HG03135 (cell line): Measurements from ENCODE around the gene RFTN1.

Source experiments
- ATAC-seq: cut with Tn5 transposase; IDR thresholded peaks from one replicate; pipeline ENCODE4 v1.9.1; 2021; ENCODE audit warnings: mild to moderate bottlenecking, moderate library complexity; ENCODE audit not compliant: unreplicated experiment

RFTN1 gene

GRCh38 chr3:16363636-16364035 is 149.9 kb downstream of the RFTN1 start:
- no peak for ATAC-seq

- ATAC-seq = no peak
These were observed 150.7 kb downstream of the RFTN1 start for GRCh38 chr3:16362770-16363169.

- no peak for ATAC-seq
These were observed 152.4 kb downstream of the RFTN1 start for GRCh38 chr3:16361087-16361486.

GRCh38 chr3:16359331-16359730 is 154.2 kb downstream of the RFTN1 start:
- no peak for ATAC-seq

GRCh38 chr3:16358336-16358735 is 155.2 kb downstream of the RFTN1 start:
- no peak for ATAC-seq

DNA sequence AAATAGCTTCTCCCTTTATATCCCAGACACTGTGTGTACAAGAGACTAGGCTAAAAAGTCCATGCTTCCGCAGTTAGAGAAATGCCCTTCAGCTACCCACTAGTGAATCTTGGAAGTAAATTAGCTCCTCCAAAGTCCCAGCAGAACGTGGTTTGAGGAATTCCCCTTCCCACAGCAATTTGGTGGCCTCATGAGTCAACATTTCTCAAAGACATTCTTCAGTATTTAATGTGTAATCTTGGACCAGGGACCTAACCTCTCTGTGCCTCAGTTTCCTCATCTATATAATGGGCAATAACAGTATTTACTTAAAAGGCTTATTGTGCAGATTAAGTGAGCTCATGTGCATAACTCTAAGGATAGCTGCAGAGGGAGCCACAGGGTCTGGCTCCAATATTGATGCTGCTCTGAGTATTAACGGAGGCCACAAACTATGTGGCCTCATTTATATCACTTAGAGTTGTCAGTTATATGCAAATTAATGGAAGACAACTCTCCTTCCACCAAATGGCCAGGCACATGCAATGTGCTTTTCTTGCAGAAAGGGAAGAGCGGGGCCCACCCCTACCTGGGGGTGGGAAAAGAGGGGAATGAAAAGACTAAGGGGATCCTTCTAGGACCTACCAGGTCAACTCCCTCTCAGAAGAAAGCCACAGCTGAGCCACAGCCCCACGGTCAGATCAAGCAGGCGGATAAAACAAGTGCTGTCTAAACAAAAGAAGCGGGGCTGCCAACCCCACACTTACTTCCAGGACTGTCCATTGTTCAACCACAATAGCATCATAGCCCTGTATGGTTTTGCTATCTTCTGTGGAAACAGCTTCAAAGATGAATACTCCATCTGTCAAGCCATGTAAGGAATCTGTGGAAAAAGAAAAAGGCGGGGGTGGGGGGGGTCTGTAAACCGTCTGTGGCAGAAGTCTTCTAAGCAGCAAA is 156.0 kb downstream of the RFTN1 start:
- no peak for ATAC-seq

DNA sequence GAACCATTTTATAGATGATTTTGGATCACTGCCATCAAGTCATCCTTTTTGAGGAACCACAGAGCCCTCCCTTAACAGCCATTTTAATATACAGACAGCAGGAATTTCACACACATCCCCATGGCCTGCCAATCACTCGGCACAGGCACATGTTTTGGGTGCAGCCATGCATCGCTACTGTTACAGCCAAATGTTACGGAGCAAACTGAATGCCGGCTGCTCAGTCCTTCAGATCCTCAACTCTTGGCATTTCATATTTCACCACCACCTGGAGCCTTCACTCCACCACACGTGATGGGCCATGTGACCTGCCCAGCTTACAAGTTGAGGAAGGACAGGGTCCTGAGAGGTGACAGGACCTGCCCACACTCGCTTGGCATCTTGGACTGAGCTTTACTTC is 157.7 kb downstream of the RFTN1 start:
- ATAC-seq = no peak

- no peak for ATAC-seq
These were observed 159.2 kb downstream of the RFTN1 start for GRCh38 chr3:16354291-16354690.

DNA sequence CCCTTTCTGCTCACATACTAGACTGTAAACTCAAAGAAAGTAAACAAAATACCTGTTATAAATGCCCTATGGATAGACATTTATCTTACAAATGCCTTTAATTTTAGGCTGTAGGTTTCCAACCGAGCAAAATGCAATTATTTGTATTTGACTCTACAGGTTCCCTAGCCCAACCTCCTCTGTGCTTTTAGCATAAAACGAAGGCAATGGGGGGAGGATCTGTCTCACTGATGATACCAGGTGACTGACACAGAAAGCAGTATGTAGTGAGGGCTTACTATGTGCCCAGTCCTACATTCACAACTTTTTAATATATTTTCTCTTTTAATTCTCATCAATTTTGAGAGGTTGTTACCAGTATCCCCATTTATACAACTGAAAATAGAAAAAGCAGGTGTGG is 161.1 kb downstream of the RFTN1 start:
- ATAC-seq = no peak

DNA sequence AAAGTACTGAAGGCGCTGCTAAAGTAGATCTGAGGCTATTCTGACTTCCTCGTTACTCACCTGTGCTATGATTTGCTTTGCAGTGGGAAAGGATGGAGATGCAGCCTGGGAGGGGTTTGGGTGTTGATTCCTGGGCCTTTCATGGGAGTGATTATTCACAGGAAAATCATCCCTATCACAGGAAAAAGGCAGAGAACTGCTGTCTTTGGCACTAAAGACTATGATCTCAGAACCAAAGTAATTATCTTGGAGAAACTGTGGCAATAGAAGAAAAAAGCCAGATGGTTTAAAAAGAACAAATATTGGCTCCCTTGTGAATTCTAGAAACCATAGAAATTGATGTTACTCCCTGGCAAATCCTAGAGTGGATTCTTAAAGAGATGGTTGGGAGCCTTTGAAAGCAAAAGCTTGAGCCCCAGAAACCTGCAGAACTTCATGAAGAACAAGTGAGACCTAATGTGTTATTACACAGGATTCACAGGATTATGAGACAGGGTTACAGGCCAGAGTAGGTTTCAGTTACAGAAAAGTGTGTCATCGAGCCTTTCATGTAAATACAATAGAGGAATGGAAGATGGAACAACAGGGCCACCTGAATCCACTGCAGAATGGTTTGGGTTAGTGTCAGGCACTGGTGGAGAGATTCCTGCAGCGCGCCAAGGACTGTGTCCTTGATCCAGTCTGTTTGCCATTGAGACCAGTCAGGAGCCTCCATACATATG is 162.7 kb downstream of the RFTN1 start:
- ATAC-seq = no peak

DNA sequence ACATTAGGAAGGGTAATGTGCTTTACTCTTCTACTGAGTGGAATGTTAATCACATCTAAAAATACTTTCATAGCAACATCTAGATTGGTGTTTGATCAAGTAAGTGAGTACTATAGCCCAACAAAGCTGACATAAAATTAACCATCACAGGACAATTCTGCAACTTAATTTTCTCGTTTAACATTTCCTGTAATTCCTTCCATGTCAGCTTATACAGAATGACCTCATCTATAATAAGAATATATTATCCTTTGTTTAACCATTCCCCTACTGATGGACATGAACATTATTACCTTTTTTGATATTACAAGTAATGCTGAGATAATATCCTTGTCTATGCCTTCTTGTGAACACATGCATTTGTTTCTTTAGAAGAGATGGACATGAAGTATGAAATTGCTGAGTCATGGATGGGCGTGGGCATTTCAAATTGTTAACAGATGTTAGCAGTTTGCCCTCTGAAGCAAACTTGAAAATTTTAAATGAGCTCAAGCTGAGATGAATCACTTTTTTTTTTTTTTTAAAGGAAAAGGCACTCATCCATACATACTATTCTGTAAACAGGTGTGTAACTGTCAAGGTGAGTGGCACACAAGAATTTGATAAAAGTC is 163.4 kb downstream of the RFTN1 start:
- ATAC-seq = no peak

DNA sequence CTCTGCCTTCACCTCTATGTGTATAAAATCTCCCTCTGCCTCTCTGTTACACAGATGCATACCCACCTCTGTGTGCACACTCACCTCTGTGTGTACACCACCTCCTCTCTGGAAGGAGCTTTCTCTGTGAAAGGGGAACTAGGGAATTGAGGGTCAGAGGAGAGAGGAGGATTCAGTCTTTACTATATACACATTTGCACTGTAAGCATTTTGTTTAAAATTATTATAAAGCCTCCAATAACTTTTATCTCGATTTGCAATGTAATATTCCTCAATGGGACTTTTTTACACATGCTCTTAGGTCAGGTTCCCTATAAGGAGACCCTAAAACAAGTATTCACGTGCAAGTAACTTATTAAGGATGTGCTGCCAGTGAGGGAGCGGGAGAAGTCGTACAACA is 166.0 kb downstream of the RFTN1 start:
- ATAC-seq = no peak

DNA sequence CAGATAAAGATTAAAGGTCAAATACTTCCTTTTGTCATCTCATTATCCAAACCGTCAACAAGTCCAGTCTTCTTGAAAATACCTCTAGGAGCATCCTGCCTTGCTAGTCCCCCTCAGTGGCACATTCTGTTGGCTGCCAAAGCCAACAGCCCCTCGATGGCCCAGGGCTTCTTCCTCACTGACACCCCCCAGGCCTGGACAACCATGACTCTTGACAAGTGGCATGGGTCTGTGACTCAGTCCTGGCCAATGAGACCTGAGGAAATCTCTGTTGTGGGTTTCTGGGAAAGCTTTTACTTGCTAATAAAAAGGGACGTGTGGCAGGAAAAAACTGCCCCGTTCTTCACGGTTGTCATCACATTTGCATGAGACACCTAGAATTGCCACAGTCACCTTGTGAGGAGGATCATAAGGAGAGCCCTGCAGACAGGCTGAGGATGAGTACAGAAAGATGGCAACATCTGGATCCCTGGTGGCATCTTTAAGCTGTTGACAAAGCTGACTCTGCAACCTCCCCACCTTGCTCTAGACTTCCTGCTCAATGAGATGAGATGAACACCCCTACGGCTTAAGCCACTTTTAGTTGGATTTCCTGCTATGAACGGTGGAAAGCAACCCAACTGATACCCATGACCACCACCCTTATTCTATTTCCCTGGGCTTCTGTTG is 167.0 kb downstream of the RFTN1 start:
- no peak for ATAC-seq

DNA sequence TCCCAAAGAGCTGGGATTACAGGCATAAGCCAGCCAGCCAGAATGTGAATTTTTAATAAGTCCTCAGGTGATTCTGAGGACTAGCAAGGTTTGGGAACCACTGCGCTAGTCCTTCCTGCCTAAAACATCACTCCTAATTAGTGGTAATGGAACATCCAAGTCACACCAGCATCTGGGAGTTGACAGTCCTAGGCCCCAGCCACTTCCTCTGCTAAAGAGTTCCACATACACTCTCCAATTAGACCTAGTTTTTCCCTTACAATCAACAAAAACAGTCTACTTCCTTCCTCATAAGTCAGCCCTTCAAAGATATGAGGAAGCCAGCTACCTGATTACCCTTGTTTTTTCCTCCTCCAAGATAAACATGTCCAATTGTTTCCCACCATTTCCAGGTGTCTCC is 170.4 kb downstream of the RFTN1 start:
- ATAC-seq = no peak

GRCh38 chr3:16338999-16339398 is 174.5 kb downstream of the RFTN1 start:
- no peak for ATAC-seq

GRCh38 chr3:16337856-16338540 is 175.5 kb downstream of the RFTN1 start:
- peak; percentile 97 for ATAC-seq

DNA sequence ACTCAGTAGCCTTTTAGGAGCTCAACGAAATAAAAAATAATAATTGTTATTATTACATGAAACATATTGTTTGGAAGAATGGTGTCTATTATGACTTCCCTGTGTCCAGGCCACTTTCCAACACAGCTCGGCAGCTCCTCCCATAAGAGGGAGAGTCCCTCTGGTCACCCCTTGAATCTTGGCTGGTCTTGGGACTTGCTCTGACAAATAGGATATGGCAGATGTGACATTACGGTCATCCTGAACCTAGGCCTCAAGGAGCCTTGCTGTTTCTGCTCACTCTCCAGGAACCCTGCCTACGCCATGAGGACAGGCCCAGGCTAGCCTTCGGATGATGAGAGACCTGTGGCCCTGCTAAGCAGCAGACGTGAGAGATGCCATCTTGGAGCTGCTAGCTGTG is 176.7 kb downstream of the RFTN1 start:
- no peak for ATAC-seq

DNA sequence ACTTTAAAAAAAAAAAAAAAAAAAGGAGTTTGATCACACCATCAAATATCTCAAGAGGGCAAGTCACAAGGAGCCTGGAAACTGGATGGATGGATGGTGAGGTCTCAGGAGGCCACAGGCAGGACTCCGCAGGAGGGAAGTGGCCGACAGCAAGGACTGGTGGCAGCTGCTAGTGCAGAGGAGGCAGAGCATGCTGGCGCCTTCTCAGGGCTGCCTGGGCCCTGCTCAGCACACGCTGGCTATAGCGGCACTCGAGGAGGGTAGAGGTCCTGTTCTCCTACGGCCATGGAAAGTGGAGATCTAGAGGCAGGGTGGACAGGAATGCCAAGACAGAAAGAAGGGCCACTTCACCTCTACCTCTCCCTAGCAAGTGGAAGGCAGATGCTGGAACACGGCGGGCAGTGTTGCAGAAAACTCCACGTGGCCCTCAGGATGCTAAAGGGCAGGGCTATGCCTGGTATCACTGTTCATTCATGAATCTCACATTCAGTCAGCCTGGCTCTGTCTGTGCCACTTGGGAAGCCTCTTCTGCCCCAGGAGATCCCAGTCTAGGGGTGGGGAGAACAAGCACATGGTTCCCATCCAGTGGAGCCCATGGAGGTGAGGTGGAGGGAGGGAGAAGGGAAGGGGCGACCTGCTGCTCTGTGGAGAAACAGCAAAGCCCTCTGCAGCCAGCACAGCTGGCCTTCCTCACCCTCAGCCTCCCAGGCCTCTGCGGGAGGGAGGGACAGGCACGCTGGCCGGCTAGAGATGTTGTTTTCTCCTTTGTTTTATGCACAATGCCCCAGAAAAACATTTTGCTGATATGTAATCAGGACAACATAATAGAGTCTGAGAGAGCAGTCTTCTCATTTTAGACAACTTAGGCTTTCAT is 177.5 kb downstream of the RFTN1 start:
- no peak for ATAC-seq

- no peak for ATAC-seq
These were observed 178.2 kb downstream of the RFTN1 start for GRCh38 chr3:16335333-16335732.

DNA sequence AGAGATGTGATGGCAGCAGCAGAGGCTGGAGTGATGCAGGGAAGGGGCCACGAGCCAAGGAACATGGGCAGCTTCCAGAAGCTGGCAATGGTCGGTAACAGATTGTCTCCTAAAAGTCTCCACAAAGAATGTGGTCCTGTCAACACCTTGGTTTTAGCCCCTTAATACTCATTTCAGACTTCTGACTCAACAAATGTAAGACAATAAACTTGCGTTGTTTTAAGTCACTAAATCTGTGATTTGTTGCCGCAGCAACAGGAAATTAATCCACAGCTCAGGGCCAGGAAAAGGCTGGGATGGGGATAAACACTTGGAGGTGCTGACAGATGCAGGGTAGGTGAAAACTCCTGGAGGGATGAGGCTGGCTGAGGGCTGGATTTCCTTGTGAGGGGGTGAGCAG is 178.6 kb downstream of the RFTN1 start:
- no peak for ATAC-seq
